ENCODE measurements around the gene SH3GLB2. TPM values are rescaled to one million over a fixed set of nuclear protein-coding genes. Genes with fewer than 3 reads are reported as not detected.

The SH3GLB2 gene
- total RNA-seq, 4 donors from 2014 or later: 89.5 to 139 (median 93.7) TPM

DNA sequence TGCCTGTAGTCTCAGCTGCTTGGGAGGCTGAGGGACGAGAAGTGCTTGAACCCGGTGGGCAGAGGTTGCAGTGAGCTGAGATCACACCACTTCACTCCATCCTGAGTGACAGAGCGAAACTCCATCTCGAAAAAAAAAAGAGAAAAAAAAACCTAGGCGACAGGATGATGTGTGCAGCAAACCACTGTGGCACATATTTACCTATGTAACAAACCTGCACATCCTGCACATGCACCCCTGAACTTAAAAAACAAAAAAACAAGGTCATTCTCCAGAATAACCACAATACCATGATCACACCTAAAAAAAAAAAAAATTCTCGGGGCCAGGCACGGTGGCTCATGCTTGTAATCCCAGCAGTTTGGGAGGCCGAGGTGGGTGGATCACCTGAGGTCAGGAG lies 45.3 kb upstream of the SH3GLB2 start:
- H3K27ac ChIP-seq: no peak overlapping the region
- H3K9me3 ChIP-seq: no peaks in the 10 kb centered on the region
- H3K4me3 ChIP-seq (replicated peaks in 1 of 3): no peak overlapping the region
- H3K27me3 ChIP-seq: no peaks in the 10 kb centered on the region
- no peak for TF ChIP-seq POLR2A (IDR thresholded peaks at IDR 0.05)
- TF ChIP-seq, protein P1, sequence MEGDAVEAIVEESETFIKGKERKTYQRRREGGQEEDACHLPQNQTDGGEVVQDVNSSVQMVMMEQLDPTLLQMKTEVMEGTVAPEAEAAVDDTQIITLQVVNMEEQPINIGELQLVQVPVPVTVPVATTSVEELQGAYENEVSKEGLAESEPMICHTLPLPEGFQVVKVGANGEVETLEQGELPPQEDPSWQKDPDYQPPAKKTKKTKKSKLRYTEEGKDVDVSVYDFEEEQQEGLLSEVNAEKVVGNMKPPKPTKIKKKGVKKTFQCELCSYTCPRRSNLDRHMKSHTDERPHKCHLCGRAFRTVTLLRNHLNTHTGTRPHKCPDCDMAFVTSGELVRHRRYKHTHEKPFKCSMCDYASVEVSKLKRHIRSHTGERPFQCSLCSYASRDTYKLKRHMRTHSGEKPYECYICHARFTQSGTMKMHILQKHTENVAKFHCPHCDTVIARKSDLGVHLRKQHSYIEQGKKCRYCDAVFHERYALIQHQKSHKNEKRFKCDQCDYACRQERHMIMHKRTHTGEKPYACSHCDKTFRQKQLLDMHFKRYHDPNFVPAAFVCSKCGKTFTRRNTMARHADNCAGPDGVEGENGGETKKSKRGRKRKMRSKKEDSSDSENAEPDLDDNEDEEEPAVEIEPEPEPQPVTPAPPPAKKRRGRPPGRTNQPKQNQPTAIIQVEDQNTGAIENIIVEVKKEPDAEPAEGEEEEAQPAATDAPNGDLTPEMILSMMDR (IDR thresholded peaks at IDR 0.05): no peak
- no peaks in the 10 kb centered on the region for H3K4me1 ChIP-seq
- intact Hi-C loops (cut with DNase I): no loop called here
- no peak for DNase-seq
- peaks cover 5 to 7% of the 10 kb centered on the region in 2 donors for H3K36me3 ChIP-seq
- WGBS, 2 donors: 87 to 90% methylated on average over 8 of the region's 8 CpGs

DNA sequence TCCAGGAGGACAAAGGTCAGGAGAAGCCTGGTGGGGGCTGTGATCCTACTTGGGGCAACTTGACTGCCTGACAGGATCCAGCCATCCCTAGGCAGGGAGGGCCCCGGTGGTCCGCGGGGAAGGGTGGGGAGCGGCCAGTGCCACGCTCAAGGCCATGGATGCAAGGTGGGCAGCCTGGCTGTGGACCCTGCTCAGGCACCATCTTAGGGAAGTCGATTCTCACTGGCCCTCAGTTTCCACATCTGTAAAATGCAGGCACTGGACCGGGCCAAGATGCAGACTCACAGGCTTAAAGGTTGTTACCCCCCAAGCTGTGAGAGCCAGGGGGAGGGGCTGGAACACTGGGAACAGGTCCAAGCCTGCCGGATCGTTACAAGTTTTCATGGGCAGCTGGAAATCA lies 44.0 kb upstream of the SH3GLB2 start:
- Histone ChIP-seq H3K36me3 (peaks cover 13 to 19% of the 10 kb centered on the region in 2 donors), H3K4me3 (replicated peaks in 1 of 3) (no peak overlapping the region), H3K27me3 (no peaks in the 10 kb centered on the region), H3K9me3 (no peaks in the 10 kb centered on the region), H3K27ac (no peak overlapping the region), H3K4me1 (no peaks in the 10 kb centered on the region)
- 58 to 64% methylated on average over 9 of the region's 9 CpGs for WGBS, 2 donors
- DNase-seq: peak; percentile 23 to 37
- TF ChIP-seq POLR2A (IDR thresholded peaks at IDR 0.05): no peak
- TF ChIP-seq, protein P1 (IDR thresholded peaks at IDR 0.05): no peak
- intact Hi-C loops (cut with DNase I): no loop called here

DNA sequence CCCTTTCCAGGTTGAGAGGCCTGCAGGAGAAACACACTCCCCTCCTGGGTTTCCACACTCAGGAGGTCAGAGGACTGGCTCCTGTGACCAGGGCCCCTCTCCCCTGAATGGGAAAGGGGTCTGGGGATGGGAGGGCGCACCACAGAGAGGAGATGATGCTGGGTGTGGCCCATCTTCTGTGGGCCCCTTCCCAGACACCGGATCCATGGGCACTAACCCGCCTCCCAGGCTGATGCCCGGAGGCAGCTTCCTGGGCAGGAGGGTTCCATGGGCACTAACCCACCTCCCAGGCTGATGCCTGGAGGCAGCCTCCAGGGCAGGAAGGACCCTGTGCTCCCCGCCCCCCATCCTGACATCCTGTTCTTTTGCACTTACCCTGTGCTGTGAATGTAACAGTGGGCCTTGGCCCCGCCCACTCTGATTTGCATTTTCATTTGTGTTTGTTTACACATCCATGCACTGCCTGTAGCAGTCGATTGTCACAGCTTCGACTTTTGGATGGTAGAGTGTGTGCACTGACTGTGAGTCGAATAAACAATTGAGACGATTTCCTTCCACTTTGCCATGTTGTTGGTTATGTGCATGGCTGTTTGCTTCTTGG lies 43.5 kb upstream of the SH3GLB2 start:
- Histone ChIP-seq H3K4me1 (no peaks in the 10 kb centered on the region), H3K27me3 (no peaks in the 10 kb centered on the region), H3K27ac (no peak overlapping the region), H3K36me3 (peaks cover 14 to 20% of the 10 kb centered on the region in 2 donors), H3K9me3 (no peaks in the 10 kb centered on the region), H3K4me3 (replicated peaks in 1 of 3) (no peak overlapping the region)
- intact Hi-C loops (cut with DNase I): no loop called here
- TF ChIP-seq, protein P1 (IDR thresholded peaks at IDR 0.05): no peak
- TF ChIP-seq POLR2A (IDR thresholded peaks at IDR 0.05): no peak
- DNase-seq: no peak
- WGBS, 2 donors: 51 to 72% methylated on average over 6 to 9 of the region's 10 CpGs

DNA sequence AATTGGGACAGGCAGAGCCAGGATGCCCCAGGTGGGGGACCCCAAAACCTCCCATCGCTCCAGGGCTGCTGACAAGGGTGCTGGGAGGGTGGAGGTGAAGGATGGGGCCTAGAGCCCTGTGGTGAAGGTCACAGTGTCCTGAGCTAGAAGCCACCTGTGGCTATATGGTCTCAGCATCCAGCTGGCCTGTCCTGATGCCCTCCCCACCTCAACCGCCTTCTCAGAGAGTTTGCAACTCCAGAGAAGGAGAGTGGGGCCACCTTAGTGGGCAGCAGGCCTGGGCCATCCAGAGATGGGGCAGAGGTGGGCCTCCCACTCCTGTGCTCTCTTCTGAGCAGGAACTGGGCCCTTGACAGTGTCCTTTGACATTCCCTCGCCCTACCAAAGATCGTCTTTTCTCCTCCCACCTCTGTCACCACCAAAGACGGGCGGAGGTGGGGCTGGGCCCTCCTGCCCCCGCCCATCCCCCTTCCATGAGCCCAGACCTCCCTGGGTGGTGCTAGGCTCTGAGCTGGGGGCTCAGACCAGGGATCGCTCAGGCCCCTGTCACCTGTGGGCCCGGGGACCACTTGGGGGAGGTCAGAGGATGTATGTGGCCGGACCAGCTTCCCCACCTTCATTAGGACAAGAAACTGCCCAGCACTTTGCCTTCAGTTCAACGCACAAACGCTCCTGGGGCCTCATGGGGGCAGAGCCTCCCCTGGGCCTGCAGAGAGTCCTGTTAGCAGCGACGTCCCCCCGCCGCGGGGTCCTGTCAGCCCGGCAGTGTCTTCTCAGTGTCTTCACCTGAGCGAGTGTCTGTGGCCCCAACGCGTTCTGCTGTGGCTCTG lies 42.8 kb upstream of the SH3GLB2 start:
- Histone ChIP-seq H3K4me1 (no peaks in the 10 kb centered on the region), H3K27ac (no peak overlapping the region), H3K27me3 (no peaks in the 10 kb centered on the region), H3K36me3 (peaks cover 17 to 20% of the 10 kb centered on the region in 2 donors), H3K9me3 (no peaks in the 10 kb centered on the region), H3K4me3 (replicated peaks in 1 of 3) (no peak overlapping the region)
- WGBS, 2 donors: 82 to 87% methylated on average over 13 to 15 of the region's 21 CpGs
- intact Hi-C loops (cut with DNase I): no loop called here
- no peak for TF ChIP-seq POLR2A (IDR thresholded peaks at IDR 0.05)
- TF ChIP-seq, protein P1 (IDR thresholded peaks at IDR 0.05): no peak
- no peak for DNase-seq
